Measurements from ENCODE around the gene ANK3.

DNA sequence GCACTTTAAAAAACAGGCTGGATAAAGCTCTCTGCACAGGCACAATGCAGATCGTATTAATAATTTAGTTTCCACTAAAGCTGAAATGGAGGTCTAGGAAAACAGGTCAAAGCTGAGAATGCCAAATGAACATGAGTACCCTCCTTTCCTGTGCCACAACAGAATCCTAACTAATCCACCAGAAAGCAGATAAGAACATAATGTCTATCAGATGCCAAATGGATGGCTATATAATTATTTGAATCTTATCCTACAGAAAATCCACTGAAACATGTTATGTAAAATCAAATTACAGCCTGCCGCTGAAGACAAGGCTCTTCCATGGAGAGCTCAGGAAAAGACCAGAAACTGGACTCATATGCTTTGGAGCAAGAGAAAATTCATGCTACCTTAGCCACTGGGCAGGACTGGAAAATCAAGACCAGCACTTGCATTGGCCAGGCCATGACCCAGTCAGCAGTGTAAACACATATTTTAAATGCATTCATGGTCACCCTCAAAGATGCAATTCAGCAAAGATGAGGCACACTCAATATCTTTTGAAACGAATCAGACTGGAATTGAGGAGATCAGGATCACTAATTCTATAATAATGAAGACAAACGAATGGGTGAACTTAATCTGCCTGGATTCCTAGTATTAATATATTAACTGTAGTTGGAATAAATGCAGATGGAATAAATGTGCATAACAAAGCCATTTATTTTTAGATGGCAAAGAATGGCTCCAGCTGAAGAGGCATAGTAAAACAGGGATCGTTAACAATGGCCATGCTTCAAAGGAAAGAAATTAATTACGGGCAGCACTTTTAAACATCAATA is 13.2 kb downstream of the ANK3 start:
- TF ChIP-seq POLR2A (IDR thresholded peaks at IDR 0.05), result no peak
- no peak for TF ChIP-seq POLR2AphosphoS5 (IDR thresholded peaks at IDR 0.05)
- TF ChIP-seq, protein P1, sequence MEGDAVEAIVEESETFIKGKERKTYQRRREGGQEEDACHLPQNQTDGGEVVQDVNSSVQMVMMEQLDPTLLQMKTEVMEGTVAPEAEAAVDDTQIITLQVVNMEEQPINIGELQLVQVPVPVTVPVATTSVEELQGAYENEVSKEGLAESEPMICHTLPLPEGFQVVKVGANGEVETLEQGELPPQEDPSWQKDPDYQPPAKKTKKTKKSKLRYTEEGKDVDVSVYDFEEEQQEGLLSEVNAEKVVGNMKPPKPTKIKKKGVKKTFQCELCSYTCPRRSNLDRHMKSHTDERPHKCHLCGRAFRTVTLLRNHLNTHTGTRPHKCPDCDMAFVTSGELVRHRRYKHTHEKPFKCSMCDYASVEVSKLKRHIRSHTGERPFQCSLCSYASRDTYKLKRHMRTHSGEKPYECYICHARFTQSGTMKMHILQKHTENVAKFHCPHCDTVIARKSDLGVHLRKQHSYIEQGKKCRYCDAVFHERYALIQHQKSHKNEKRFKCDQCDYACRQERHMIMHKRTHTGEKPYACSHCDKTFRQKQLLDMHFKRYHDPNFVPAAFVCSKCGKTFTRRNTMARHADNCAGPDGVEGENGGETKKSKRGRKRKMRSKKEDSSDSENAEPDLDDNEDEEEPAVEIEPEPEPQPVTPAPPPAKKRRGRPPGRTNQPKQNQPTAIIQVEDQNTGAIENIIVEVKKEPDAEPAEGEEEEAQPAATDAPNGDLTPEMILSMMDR (IDR thresholded peaks at IDR 0.05), result no peak

Data from breast epithelium (tissue), 3 donors.